ENCODE results near the gene PPP1R9A.

PPP1R9A gene

DNA sequence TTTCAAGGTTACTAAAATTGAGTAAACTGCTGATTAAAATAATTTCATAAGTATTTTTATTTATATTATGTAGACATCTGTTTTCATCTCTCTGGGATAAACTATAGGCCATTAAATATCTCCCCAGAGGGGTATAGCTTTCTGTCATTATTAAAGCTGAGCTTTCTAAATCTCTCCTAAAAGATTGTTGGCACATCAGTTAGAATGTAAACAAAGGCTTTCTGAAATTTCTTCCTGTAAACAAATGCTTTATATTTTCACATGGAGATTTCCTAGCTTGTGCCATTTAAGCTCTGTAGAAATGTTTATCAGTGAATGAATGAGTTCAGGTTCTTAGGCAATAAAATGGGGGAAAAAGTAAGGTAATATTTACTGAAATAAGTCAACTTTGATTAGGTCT lies 35.7 kb downstream of the PPP1R9A start:
- ATAC-seq: no peak
- TF ChIP-seq, protein P1, sequence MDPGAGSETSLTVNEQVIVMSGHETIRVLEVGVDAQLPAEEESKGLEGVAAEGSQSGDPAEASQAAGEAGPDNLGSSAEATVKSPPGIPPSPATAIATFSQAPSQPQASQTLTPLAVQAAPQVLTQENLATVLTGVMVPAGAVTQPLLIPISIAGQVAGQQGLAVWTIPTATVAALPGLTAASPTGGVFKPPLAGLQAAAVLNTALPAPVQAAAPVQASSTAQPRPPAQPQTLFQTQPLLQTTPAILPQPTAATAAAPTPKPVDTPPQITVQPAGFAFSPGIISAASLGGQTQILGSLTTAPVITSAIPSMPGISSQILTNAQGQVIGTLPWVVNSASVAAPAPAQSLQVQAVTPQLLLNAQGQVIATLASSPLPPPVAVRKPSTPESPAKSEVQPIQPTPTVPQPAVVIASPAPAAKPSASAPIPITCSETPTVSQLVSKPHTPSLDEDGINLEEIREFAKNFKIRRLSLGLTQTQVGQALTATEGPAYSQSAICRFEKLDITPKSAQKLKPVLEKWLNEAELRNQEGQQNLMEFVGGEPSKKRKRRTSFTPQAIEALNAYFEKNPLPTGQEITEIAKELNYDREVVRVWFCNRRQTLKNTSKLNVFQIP (CRISPR knock-in tag; IDR thresholded peaks at IDR 0.05; ENCODE audit: borderline replicate concordance, low read depth): no peak
- TF ChIP-seq, protein P2, sequence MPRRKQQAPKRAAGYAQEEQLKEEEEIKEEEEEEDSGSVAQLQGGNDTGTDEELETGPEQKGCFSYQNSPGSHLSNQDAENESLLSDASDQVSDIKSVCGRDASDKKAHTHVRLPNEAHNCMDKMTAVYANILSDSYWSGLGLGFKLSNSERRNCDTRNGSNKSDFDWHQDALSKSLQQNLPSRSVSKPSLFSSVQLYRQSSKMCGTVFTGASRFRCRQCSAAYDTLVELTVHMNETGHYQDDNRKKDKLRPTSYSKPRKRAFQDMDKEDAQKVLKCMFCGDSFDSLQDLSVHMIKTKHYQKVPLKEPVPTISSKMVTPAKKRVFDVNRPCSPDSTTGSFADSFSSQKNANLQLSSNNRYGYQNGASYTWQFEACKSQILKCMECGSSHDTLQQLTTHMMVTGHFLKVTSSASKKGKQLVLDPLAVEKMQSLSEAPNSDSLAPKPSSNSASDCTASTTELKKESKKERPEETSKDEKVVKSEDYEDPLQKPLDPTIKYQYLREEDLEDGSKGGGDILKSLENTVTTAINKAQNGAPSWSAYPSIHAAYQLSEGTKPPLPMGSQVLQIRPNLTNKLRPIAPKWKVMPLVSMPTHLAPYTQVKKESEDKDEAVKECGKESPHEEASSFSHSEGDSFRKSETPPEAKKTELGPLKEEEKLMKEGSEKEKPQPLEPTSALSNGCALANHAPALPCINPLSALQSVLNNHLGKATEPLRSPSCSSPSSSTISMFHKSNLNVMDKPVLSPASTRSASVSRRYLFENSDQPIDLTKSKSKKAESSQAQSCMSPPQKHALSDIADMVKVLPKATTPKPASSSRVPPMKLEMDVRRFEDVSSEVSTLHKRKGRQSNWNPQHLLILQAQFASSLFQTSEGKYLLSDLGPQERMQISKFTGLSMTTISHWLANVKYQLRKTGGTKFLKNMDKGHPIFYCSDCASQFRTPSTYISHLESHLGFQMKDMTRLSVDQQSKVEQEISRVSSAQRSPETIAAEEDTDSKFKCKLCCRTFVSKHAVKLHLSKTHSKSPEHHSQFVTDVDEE (CRISPR knock-in tag; IDR thresholded peaks at IDR 0.05): no peak
- no peak for TF ChIP-seq GLIS3 (CRISPR knock-in tag; IDR thresholded peaks at IDR 0.05)
- TF ChIP-seq, protein P3, sequence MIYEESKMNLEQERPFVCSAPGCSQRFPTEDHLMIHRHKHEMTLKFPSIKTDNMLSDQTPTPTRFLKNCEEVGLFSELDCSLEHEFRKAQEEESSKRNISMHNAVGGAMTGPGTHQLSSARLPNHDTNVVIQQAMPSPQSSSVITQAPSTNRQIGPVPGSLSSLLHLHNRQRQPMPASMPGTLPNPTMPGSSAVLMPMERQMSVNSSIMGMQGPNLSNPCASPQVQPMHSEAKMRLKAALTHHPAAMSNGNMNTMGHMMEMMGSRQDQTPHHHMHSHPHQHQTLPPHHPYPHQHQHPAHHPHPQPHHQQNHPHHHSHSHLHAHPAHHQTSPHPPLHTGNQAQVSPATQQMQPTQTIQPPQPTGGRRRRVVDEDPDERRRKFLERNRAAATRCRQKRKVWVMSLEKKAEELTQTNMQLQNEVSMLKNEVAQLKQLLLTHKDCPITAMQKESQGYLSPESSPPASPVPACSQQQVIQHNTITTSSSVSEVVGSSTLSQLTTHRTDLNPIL (CRISPR knock-in tag; IDR thresholded peaks at IDR 0.05; ENCODE audit: low read depth): no peak
- no peak for TF ChIP-seq OSR1 (CRISPR knock-in tag; IDR thresholded peaks at IDR 0.05)
- no peak for TF ChIP-seq ZC3H10 (CRISPR knock-in tag; IDR thresholded peaks at IDR 0.05)
- no peak for TF ChIP-seq PPARA (CRISPR knock-in tag; IDR thresholded peaks at IDR 0.05; ENCODE audit: borderline replicate concordance)
- no peak for TF ChIP-seq BACH2 (CRISPR knock-in tag; IDR thresholded peaks at IDR 0.05; ENCODE audit: borderline replicate concordance)
- TF ChIP-seq TCF4 (CRISPR knock-in tag; IDR thresholded peaks at IDR 0.05; ENCODE audit: borderline replicate concordance): no peak
- no peak for TF ChIP-seq TOX (CRISPR knock-in tag; IDR thresholded peaks at IDR 0.05; ENCODE audit: borderline replicate concordance)
- no peak for TF ChIP-seq ESRRG (CRISPR knock-in tag; IDR thresholded peaks at IDR 0.05)

DNA sequence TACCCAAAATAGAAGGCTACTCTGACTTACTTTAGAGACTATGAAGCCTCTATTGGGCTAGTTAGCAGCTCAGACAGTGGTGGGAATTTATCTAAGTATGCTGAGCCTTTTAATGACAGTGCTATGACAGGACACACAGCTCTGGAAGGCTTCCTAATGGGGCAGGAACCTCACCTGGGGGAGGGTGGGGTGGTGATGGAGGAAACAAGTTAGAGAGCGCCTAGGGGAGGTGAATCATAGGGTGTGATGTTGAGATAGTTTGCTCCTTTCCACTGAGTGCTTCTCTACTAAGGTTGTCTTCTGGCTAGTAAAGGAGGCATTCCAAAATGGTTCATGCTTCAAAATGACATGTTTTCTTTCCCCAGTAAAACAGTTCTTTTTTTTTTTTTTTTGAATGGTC lies 42.1 kb downstream of the PPP1R9A start:
- TF ChIP-seq ZNF8 (CRISPR knock-in tag; IDR thresholded peaks at IDR 0.05): no peak
- no peak for TF ChIP-seq PPARA (CRISPR knock-in tag; IDR thresholded peaks at IDR 0.05; ENCODE audit: borderline replicate concordance)
- TF ChIP-seq OSR1 (CRISPR knock-in tag; IDR thresholded peaks at IDR 0.05): no peak
- TF ChIP-seq ESRRG (CRISPR knock-in tag; IDR thresholded peaks at IDR 0.05): no peak
- TF ChIP-seq ZC3H10 (CRISPR knock-in tag; IDR thresholded peaks at IDR 0.05): no peak
- no peak for TF ChIP-seq ARNTL (CRISPR knock-in tag; IDR thresholded peaks at IDR 0.05; ENCODE audit: borderline replicate concordance, low read depth)
- no peak for TF ChIP-seq TOX (CRISPR knock-in tag; IDR thresholded peaks at IDR 0.05; ENCODE audit: borderline replicate concordance)
- TF ChIP-seq, protein P4, sequence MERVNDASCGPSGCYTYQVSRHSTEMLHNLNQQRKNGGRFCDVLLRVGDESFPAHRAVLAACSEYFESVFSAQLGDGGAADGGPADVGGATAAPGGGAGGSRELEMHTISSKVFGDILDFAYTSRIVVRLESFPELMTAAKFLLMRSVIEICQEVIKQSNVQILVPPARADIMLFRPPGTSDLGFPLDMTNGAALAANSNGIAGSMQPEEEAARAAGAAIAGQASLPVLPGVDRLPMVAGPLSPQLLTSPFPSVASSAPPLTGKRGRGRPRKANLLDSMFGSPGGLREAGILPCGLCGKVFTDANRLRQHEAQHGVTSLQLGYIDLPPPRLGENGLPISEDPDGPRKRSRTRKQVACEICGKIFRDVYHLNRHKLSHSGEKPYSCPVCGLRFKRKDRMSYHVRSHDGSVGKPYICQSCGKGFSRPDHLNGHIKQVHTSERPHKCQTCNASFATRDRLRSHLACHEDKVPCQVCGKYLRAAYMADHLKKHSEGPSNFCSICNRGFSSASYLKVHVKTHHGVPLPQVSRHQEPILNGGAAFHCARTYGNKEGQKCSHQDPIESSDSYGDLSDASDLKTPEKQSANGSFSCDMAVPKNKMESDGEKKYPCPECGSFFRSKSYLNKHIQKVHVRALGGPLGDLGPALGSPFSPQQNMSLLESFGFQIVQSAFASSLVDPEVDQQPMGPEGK (CRISPR knock-in tag; IDR thresholded peaks at IDR 0.05; ENCODE audit: borderline replicate concordance): no peak
- TF ChIP-seq TCF4 (CRISPR knock-in tag; IDR thresholded peaks at IDR 0.05; ENCODE audit: borderline replicate concordance): no peak
- no peak for TF ChIP-seq ISL1 (CRISPR knock-in tag; IDR thresholded peaks at IDR 0.05)
- TF ChIP-seq, protein P1 (CRISPR knock-in tag; IDR thresholded peaks at IDR 0.05; ENCODE audit: borderline replicate concordance, low read depth): no peak
- no peak for TF ChIP-seq ZNF70 (CRISPR knock-in tag; IDR thresholded peaks at IDR 0.05)
- TF ChIP-seq, protein P5, sequence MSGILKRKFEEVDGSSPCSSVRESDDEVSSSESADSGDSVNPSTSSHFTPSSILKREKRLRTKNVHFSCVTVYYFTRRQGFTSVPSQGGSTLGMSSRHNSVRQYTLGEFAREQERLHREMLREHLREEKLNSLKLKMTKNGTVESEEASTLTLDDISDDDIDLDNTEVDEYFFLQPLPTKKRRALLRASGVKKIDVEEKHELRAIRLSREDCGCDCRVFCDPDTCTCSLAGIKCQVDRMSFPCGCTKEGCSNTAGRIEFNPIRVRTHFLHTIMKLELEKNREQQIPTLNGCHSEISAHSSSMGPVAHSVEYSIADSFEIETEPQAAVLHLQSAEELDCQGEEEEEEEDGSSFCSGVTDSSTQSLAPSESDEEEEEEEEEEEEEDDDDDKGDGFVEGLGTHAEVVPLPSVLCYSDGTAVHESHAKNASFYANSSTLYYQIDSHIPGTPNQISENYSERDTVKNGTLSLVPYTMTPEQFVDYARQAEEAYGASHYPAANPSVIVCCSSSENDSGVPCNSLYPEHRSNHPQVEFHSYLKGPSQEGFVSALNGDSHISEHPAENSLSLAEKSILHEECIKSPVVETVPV (CRISPR knock-in tag; IDR thresholded peaks at IDR 0.05): no peak
- TF ChIP-seq, protein P3 (CRISPR knock-in tag; IDR thresholded peaks at IDR 0.05; ENCODE audit: low read depth): no peak
- TF ChIP-seq GLIS3 (CRISPR knock-in tag; IDR thresholded peaks at IDR 0.05): no peak
- no peak for TF ChIP-seq CSDC2 (CRISPR knock-in tag; IDR thresholded peaks at IDR 0.05)
- no peak for TF ChIP-seq ZNF565 (CRISPR knock-in tag; conservative IDR thresholded peaks at IDR 0.05; ENCODE audit: low read depth)
- TF ChIP-seq BACH2 (CRISPR knock-in tag; IDR thresholded peaks at IDR 0.05; ENCODE audit: borderline replicate concordance): no peak
- TF ChIP-seq SNAI2 (CRISPR knock-in tag; IDR thresholded peaks at IDR 0.05): no peak
- no peak for ATAC-seq

All from SK-N-SH treated with all-trans-retinoic acid at 6 μM for 48 hours (cell line).